GM18517 (cell line): Measurements from ENCODE around the gene ATXN7L2.

Experiments used
- ATAC-seq: cut with Tn5 transposase; IDR thresholded peaks from one replicate; pipeline ENCODE4 v1.9.1; 2021; ENCODE audit warnings: mild to moderate bottlenecking, moderate library complexity; ENCODE audit not compliant: unreplicated experiment

The ATXN7L2 gene

DNA sequence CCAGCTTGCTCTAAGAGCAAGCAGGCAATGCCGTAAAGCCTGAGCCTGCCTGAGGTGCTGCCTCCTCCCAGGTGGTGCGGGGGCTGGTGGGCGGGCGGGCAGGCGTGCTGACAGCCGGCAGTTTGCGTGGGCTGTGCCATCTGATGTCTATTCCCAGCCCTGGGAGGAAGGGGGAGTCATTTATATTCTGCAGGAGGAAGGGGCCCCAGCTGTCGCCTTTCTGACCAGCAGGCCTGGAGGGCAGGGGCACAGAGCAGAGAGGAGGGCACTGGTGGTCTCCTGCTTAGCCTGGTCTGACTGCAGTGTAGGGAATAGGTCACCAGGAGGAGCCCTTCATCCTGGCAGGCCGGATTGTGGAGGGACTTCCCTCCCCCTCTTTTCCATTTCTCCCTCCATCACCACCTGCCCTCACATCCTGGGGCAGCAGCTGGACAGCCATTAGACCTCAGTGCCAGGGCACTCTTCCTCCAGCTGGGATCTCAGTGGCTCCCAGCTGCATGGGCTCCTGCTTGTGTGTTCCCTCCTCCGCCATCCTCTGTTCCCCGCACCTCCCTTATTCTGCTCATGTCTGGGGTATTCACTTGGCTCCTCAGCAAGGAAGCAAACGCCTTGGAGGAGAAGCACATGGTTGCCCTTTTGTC is 14.6 kb downstream of the ATXN7L2 start:
- no peak for ATAC-seq

DNA sequence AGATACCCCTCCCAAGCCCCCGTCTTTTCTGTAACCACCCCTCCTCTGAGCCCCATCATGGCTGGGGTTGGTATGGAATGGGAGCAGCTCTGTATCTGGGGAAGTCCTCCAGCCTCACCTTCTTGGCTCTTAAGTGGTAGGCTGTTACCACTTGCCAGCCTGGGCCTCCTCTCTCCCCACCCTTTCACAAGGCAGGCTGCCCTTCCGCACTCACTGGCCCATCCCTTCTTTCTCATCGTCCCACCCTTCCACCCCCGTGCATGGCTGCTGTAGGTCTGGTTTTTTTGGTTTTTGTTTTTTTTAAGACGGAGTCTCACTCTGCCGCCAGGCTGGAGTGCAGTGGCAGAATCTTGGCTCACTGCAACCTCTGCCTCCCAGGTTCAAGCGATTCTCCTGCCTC is 15.4 kb downstream of the ATXN7L2 start:
- no peak for ATAC-seq

DNA sequence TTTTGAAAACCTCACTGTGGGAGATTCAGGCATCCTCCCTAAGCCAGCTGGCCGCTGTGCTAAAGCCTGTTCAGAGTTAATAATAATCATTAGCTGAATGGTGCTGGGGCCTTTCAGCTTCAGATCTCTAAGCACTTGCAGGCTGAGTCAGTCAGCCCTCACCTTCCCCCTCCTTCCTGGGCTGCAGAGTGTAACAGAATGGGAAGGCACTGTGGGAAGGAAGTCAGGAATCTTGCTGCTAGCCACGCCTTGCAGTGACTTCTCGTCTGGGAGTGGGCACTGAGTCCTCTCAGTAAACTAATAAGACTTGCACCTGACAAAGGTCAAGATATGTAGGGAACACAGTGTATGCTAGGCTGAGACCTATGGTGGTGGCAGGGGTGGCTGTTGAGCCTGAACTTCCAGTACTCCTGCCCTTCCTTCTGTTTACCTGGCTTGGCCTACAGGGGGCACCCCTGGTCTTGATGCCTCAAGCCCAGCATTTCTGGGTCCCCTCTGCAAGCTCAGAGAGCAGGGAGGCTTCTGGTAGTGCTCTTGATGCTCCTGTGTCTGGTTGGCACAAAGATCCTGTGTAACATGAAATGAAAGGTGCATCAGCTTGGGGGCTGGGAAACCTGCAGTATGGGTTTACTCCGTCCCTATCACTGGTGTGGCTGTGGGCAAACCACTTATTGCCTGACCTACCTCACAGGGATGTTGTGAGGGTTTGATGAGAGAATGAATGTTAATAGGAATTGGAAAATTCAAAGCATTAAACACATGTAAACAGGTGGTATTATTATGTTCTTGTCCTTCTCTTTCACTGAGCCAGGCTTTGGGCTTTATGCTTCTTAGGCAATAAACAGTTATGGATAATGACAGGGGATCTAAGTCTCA is 16.2 kb downstream of the ATXN7L2 start:
- no peak for ATAC-seq

DNA sequence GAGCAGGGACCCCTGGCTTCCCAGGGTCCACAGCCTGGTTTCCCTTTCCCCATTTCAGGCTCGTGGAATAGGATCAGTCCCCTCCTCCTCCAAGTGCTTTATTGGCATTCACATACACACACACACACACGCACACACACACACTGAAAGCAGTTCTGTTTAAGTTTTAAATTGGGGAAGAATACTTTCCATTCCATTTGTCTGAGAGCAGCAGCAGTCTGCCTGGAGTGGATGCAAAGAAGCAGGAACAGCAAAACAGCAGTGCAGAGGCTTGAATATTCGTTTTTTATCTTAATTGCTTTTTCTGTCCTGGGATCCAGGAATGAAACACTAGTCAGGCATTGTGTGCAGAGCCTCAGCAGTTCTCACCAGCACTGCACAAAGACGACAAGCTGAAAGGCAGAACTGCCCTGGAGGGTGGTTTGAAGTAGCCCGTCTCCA is 17.3 kb downstream of the ATXN7L2 start:
- ATAC-seq = no peak

DNA sequence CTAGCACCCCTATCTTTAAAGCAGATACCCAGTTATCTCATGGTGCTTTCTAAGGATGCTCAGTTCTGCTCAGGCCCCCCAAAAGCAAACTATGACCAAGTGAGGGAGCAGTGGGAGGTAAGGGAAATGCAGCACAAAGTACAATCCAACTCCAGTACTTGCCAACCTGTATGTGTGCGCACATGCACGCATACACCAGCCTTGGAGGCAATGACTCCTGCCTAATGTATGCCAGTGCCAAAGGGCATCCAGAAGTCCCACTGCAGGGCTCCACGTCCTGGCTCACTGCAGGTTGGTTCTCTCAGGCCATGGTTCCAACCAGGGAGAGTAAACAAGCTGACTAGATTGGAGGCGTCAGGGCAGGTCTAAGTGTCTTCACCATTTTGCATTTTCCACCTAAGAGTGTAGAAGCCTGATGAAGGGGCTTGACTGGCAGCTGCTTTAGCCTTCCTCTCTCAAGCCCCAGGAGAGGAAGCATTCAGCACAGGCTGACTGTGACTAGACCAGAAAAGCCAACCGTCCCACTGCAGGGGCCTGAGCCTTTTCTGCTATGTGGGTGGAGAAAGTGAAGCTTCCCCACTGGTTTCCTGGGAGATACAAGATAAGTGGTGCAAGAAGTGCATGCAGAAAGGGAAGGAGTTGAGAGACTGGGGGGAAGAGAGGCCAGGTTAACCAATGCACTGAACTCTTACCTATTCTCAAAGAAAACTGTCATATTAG is 18.1 kb downstream of the ATXN7L2 start:
- no peak for ATAC-seq

DNA sequence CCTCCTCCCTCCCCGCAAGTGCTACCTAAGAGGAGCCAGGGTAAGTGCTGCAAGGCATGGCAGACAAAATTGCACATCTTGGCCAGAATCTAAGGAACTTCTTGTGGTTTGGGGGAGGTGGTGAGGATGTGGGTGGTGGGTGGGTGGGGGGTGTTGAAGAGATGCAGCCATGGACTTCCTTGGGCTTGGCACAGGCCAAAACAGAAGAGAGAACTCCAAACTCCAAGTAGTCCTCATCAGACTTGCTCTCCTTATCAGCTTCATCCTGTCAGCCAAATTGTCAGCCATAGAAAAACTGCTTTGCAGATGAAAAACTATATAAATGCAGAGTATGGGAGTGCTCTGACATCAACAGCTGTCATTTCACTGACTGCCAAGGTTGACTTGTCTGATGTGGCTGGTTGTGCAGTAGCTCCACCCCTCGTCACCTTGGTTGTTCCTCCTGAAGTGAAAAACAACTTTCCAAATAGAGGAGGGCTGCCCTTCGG is 18.7 kb downstream of the ATXN7L2 start:
- ATAC-seq = no peak

DNA sequence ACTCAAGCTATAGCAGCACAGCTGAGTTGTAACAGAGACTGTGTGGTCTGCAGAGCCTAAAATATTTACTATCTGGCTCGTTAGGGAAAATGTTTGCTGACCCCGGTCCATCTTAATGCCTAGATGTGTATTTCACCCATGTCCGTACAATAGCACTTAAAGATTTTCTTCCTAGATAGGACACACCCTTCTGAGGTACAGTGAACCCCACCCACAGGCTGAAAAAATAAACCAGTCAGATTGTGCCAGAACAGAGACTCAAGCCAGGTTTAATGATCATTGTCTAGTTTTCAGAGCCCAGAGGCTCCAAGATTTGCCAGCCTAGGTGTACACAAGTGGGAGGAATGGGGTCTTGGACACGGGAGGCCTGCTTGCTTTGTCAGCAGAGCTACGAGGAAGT is 20.2 kb downstream of the ATXN7L2 start:
- no peak for ATAC-seq

DNA sequence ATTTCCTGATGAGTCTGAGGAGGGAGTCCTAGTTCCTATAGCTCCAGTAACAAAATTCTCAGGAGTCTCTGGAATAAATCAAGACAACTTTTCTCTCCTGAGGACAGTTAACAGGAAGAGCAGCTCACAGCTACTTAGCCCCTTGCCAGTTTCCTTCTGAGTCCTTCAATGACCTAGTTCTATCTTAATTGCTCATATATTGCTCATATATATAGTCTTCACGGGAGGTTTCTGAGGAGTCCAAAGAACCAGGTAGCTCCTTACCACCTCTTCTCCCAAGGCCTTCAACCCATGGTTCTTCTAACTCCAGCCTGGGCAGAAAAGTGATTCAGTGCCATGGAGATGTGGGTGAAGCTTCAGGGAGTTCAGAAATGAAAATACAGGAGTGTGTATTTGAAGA is 21.3 kb downstream of the ATXN7L2 start:
- no peak for ATAC-seq

DNA sequence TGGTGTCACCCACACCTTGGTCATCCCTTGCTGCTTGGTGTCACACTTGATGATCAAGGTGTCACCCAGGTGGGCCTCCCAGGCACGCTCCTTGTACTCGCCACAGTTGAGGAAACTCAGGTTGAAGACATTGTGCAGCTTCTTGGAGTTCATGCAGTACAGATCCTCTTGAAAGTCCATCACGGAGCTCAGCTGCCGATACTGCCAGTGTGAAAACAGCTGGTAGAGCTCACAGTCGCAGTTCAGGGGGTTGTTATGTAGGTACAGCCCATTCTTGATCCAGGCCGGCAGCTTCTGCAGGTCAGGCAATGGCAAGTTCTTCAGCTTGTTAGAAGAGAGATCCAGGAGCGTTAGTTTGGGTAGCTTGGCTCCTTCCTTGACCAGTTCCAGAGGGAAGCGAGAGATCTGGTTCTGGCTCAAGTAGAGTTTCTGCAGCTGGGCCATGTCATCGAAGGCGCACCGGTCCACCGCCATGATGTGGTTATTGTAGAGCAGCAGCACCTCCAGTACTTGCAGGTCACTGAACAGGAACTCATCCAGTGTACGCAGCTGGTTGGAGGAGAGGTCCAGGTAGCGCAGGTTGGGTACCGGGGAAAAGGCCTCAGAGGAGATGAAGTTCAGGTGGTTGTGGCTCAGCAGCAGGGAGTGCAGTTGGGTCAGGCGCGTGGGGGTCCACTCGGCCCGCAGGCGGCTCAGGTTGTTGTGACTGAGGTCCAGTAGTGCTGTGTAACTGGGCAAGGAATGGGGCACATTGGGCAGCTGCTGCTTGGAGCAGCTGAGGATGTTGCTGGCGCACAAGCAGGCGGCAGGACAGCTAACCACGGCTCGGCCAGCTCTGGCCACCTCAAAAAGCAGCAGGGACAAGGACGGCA is 24.5 kb downstream of the ATXN7L2 start:
- ATAC-seq = no peak

DNA sequence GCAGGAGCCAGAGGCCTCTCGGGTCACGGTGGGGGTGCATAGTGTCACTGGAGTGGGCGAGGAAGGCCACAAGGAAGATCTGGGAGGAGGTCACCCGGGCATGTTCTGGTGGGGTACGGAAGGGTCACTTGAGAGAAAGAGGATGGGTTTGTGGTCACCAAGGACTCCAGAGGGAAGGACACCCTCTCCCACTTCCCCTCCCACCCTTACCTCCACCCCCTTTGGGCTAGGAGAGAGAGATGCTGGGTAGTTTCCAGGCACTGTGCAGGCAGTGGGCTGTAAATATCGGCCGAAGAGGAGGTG is 25.1 kb downstream of the ATXN7L2 start:
- no peak for ATAC-seq

DNA sequence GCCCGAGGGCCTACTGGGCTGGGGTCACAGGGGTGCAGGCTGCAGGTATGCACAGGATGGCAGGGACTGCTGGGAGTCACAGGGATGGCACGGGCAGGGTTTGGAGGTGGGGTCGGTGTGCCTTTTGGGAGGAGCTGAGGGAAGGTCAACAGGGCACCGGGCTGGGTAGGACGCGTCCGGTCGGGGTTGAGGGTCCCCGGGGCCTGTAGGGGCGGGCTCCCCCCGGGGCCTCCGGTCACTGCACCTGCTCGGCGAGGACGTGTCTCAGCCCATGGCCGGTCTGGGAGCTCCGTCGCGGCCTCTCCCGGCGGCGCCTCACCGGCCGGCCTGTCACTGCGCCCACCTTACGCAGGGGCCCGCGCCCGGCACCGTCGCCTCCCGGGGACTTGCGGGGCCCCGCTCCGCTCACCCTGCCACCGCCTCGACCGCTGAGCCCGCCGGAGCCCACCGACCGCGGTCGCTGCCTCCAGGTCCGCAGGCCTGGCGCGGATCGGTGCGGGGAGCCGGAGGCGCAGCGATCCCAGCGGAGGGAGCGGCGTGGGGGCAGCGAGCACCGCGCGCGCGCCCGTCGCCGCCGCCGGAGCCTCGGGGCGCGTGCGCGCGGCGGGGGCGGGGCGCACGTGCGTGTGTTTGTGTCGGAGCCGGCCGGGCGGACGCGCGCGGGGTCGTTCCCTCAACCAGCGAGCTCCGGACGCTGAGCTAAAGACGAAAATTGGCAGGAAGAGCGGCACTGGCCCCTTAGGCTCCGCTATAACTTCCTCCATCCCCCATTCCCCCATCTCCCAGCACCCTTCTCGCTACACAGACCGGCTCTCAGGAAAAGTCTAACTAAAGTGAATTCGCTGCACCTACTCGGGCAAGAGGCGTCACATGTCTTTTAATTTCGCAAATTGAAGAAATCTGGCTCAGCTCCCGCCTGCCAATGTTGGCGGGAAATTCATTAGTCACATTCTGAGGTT is 25.8 kb downstream of the ATXN7L2 start, which contains the start of gene AMIGO1:
TSS of gene AMIGO1 (minus strand) at position 552 of the 959 bp plus-strand sequence. CDS start 815 bp downstream, outside the sequence.
- no peak for ATAC-seq

DNA sequence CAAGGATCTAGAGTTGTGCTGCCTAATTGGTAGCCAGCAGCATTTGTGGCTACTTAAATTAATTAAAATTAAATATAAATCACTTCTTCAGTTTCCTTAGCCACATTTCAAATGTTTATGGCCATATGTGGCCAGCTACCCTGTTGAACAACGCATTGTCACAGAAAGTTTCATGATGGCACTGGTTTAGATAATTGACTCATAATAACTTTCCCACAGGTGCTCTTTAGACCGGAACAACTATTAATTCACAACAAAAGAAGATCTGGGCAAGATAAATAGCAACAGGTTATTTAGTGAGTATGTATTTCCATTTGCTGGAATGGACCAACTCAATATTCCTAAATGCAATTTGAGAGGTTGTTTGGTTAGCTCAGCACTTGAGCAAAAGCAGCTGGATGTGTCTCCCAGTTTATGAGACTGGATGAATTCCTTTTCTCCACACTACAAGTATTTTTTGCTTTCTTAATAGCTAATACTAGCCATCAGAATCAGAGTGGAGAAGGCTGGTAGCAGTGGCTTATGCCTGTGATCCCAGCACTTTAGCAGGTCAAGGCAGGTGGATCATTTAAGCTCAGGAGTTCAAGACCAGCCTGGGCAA is 29.5 kb downstream of the ATXN7L2 start:
- no peak for ATAC-seq

DNA sequence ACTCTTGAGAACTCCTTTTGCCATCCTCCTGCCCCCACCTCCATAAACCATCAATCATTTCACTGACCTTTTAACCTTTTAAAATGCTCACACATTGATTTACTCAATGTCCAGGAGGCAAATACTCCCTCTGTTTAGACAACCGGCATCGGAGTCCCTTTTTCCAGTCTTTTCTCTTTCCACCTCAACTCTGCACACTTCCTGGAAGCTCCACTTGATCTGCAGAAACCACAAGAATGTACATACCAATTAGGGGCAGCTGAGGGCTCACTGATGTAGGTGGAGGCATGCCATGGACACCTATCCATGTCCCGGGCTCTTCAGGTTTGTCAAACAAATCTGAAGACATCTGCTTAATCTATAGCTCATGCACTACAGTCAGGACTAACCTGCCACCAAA is 31.1 kb downstream of the ATXN7L2 start:
- ATAC-seq = no peak

DNA sequence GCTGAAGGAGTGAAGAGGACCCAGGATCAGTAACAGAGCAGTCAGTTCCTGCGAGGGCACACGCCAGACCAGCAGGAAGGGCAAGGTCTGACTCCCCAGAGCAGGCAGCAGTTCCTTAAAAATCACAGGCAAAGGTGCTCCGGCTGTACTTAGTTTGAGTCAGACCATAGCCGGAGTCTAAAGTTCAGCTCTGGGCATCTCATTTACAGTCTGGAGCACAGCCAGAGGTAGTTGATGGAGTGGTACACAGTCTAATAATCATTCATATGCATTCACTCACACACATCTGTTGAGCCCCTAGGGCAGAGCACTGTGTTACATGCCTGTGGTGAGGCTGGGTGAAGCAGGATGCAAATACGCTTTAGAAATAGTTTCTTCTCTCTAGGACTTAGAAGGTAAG is 33.2 kb downstream of the ATXN7L2 start:
- ATAC-seq = no peak

DNA sequence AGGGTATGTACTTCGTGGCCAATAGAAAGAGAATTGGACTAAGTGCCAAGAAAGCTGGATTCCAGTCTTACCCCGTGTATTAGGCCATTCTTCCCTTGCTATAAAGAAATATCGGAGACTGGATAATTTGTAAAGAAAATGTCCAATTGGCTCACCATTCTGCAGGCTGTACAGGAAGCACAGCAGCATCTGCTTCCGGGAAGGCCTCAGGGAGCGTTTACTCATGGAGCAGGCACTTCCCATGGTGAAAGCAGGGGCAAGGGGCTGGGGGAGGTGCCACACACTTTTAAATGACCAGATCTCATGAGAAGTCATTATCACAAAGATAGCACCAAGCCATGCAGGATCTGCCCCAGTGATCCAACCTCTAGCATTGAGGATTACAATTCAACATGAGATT is 33.6 kb downstream of the ATXN7L2 start:
- ATAC-seq = no peak

DNA sequence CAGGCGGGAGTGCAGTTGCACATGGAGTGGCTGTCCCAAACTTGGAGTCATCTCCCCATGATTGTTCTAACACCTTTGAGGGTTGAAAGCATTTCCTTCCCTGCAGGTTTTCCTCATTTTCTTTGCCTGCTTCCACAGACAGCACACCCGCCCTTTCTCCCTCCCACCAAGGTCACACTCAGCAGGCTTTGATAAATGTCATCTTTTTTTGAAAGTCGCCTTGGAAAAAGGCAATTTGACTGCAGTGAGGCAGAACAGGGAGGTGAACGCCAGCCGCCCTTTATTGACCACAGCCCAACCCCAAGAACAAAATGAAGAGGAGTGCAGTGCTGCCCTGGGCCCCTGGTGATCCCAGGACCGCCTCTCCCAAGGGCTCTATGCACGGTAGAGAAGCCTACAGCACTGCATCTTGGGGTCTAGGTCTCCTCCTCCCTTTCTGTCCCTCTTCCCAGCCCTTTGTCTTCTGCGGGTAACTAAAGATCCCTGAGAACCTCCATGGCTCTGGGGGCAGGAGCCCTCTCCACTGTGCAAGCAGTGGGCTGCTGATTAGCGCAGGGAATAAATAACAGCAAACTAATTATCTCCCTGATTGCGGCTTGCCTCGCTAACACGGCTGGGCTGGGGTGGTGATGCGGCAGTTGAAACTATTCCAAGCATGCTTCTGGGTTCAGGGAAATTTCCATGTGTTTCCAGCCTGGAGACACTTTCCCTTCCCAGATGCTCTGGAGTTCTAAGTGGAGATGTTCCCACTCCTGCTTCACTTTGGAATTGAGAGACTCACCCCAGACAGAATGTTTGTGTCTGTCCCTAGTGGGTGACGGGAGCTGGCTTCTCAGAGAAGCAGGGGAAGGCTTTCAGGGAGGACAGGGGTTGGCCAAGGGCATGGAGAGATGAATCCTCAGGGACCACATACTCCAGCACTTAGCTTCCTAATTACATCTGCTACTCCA is 37.6 kb downstream of the ATXN7L2 start:
- no peak for ATAC-seq

DNA sequence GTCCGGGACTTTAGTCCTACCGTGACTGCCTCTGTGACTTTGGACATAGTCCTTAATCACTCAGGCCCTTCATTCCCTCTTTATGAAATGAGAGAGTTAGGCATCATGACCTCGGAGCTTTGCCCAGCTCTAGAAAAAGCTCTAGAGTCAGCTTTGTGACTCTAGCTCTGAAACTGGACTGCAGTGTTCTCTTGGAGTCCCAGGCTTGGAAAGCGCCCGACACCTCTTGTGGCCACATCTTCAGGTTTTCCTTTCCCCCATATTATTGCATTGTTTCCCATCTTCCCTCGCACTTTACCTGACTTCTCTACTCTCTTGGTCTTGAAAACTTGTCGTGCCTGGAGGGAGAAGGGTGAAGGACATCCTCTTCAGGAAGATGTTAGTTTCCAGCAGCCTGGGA is 38.3 kb downstream of the ATXN7L2 start:
- ATAC-seq = no peak

DNA sequence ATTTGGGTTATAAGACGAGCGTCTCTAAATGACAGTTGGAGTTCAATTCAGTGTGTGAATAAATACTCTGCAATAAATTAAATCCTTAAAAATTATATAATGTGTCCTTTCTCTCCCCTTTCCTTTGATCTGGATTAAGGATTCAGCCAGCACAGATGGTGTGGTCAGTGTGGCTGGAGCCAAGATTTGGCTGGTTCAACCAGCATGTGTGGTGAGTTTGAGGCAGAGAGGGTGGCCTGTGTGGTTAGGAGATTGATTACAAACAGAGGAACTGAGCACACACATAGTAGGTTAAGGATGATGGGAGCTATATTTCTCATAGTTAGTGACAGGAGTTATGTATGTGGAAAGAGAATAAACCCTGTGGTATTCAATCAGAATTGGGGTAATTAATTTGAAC is 40.0 kb downstream of the ATXN7L2 start:
- no peak for ATAC-seq
